Upper lobe of left lung (tissue), 4 donors: ENCODE measurements around the gene SERPINB1.

ENCODE experiments used
- POLR2A ChIP-seq, 4 donors: fragments of 450-650 bp; IDR thresholded peaks; one replicate each; pipeline ENCODE4 v1.5.1; 2016 to 2017; ENCODE audit warnings: antibody characterized with exemption in 4 of 4, mild to moderate bottlenecking in 2 of 4
- TF ChIP-seq, protein P1 (sequence below), 6 experiments: fragments of 450-650 bp in 4 of 6; fragments of 200-600 bp in 2 of 6; sonication (generic) in 2 of 6; IDR thresholded peaks; one replicate each; pipeline ENCODE4 v1.5.1; 2016 to 2019; ENCODE audit warnings: antibody characterized with exemption in 6 of 6

DNA sequence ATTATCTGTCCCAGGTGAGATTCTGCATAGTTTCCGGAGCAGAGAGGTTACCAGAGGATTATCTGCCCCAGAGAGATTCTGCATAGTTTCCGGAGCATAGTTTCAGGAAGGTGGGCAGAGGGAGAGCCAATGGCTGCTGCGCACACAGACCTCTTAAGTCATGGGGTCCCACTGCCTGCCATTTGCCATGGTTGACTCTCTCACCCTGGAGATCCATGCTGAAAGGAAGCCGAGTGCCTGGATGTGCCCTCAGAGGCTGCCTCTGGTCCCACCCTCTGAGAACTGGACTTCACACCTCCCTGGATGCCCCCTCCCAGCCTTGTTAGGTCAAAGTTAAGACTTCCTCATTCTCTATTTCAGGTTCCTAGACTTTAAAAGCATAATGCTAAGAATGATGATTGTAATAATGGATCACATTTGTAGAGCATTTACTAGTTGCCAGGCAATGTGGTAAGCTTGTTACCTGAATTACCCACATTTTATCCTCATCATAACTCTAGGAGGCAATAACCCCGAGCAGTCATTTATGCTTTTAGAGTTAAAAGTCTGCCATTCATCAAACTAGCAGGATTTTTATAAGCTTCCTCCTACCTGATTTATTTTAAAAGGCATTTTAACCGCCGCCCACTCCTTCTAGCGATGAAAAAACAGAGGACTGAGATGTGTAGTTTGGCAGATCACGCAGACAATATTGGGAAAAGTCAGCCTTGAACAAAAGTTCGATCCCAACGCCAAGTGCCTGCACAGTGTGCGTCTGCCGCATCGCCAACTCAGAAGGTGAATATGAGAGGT is 49.5 kb upstream of the SERPINB1 start:
- TF ChIP-seq, protein P1, sequence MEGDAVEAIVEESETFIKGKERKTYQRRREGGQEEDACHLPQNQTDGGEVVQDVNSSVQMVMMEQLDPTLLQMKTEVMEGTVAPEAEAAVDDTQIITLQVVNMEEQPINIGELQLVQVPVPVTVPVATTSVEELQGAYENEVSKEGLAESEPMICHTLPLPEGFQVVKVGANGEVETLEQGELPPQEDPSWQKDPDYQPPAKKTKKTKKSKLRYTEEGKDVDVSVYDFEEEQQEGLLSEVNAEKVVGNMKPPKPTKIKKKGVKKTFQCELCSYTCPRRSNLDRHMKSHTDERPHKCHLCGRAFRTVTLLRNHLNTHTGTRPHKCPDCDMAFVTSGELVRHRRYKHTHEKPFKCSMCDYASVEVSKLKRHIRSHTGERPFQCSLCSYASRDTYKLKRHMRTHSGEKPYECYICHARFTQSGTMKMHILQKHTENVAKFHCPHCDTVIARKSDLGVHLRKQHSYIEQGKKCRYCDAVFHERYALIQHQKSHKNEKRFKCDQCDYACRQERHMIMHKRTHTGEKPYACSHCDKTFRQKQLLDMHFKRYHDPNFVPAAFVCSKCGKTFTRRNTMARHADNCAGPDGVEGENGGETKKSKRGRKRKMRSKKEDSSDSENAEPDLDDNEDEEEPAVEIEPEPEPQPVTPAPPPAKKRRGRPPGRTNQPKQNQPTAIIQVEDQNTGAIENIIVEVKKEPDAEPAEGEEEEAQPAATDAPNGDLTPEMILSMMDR (IDR thresholded peaks at IDR 0.05), result no peak
- no peak for TF ChIP-seq POLR2A (IDR thresholded peaks at IDR 0.05)
